Lower leg skin (tissue), 3 donors: ENCODE results near the gene ALPI.

Source experiments
- CTCF ChIP-seq, 3 donors: fragments of 450-650 bp; IDR thresholded peaks; one replicate each; pipeline ENCODE4 v1.5.1; 2016; ENCODE audit warnings: antibody characterized with exemption in 3 of 3, mild to moderate bottlenecking in 3 of 3, moderate library complexity in 2 of 3
- POLR2A ChIP-seq, 2 donors: fragments of 450-650 bp; IDR thresholded peaks; one replicate each; pipeline ENCODE4 v1.6.1; 2016 to 2017; ENCODE audit warnings: antibody characterized with exemption in 2 of 2, mild to moderate bottlenecking in 1 of 2, moderate library complexity in 1 of 2

- TF ChIP-seq CTCF (IDR thresholded peaks at IDR 0.05), result no peak
- TF ChIP-seq POLR2A (IDR thresholded peaks at IDR 0.05), result no peak
These were observed 17.5 kb downstream of the ALPI start for GRCh38 chr2:232473467-232473890.
